ENCODE results near the gene KRT72. TPM values are rescaled to one million over a fixed set of nuclear protein-coding genes. Genes with fewer than 3 reads are reported as not detected.

Gene KRT72
- total and polyA plus RNA-seq, 10 donors: 0.52 to 2.2 (median 0.93) TPM; not detected in 1

GRCh38 chr12:52580496-52580895 is 20.8 kb downstream of the KRT72 start:
- no peaks in the 10 kb centered on the region for H3K9me3 ChIP-seq
- no peak overlapping the region for H3K27ac ChIP-seq
- no peak for TF ChIP-seq CTCF (IDR thresholded peaks at IDR 0.05 in 8 of 11, conservative IDR thresholded peaks at IDR 0.05 in 3 of 11)
- no peak overlapping the region for H3K4me3 ChIP-seq
- intact Hi-C loops (cut with DNase I; ENCODE audit: low total_unique reads): loop anchor here (5.0 to 10.0 kb wide), 3 partner anchors 282 to 394 kb away; no protein-coding TSS in a partner anchor
- 55 to 67% (median 56%) methylated on average over 1 of the region's 1 CpG for WGBS, 5 donors
- H3K36me3 ChIP-seq: no peaks in the 10 kb centered on the region
- H3K4me1 ChIP-seq: peaks cover 0 to 8% (median 0%) of the 10 kb centered on the region in 6 donors
- H3K27me3 ChIP-seq (replicated peaks in 1 of 7): peaks cover 0 to 21% (median 0%) of the 10 kb centered on the region in 7 donors
- DNase-seq: peak; percentile 62

GRCh38 chr12:52579468-52580465 is 21.5 kb downstream of the KRT72 start:
- TF ChIP-seq POLR2A (IDR thresholded peaks at IDR 0.05) (no peak), POLR2AphosphoS5 (IDR thresholded peaks at IDR 0.05) (no peak), CTCF (IDR thresholded peaks at IDR 0.05 in 8 of 11, conservative IDR thresholded peaks at IDR 0.05 in 3 of 11) (no peak)
- Histone ChIP-seq H3K4me1 (peaks cover 0 to 8% (median 0%) of the 10 kb centered on the region in 6 donors), H3K36me3 (no peaks in the 10 kb centered on the region), H3K4me3 (no peak overlapping the region), H3K27me3 (replicated peaks in 1 of 7) (peaks cover 0 to 21% (median 0%) of the 10 kb centered on the region in 7 donors), H3K9me3 (no peaks in the 10 kb centered on the region), H3K27ac (no peak overlapping the region)
- WGBS, 5 donors: 72 to 83% (median 77%) methylated on average over 9 to 10 of the region's 10 CpGs
- intact Hi-C loops (cut with DNase I; ENCODE audit: low total_unique reads): loop anchor here (5.0 to 10.0 kb wide), 3 partner anchors 283 to 395 kb away; no protein-coding TSS in a partner anchor
- DNase-seq: peak; percentile 54

GRCh38 chr12:52578469-52578868 is 22.8 kb downstream of the KRT72 start:
- no peak overlapping the region for H3K27ac ChIP-seq
- TF ChIP-seq CTCF (IDR thresholded peaks at IDR 0.05 in 8 of 11, conservative IDR thresholded peaks at IDR 0.05 in 3 of 11) (no peak), POLR2A (IDR thresholded peaks at IDR 0.05) (no peak), POLR2AphosphoS5 (IDR thresholded peaks at IDR 0.05) (no peak)
- H3K36me3 ChIP-seq: no peaks in the 10 kb centered on the region
- 78 to 94% (median 83%) methylated on average over 3 of the region's 3 CpGs for WGBS, 5 donors
- H3K4me3 ChIP-seq: no peak overlapping the region
- H3K4me1 ChIP-seq: peaks cover 0 to 8% (median 0%) of the 10 kb centered on the region in 6 donors
- H3K27me3 ChIP-seq (replicated peaks in 1 of 7): peaks cover 0 to 27% (median 0%) of the 10 kb centered on the region in 7 donors
- intact Hi-C loops (cut with DNase I; ENCODE audit: low total_unique reads): no loop called here
- DNase-seq: no peak
- no peaks in the 10 kb centered on the region for H3K9me3 ChIP-seq

GRCh38 chr12:52577316-52577715 is 23.9 kb downstream of the KRT72 start:
- Histone ChIP-seq H3K36me3 (no peaks in the 10 kb centered on the region), H3K9me3 (no peaks in the 10 kb centered on the region), H3K4me3 (no peak overlapping the region), H3K4me1 (no peaks in the 10 kb centered on the region), H3K27ac (no peak overlapping the region), H3K27me3 (replicated peaks in 1 of 7) (peaks cover 0 to 24% (median 0%) of the 10 kb centered on the region in 7 donors)
- peak; percentile 25 for DNase-seq
- 84 to 95% (median 91%) methylated on average over 8 of the region's 8 CpGs for WGBS, 5 donors
- intact Hi-C loops (cut with DNase I; ENCODE audit: low total_unique reads): no loop called here
- no peak for TF ChIP-seq POLR2A (IDR thresholded peaks at IDR 0.05)
- no peak for TF ChIP-seq CTCF (IDR thresholded peaks at IDR 0.05 in 8 of 11, conservative IDR thresholded peaks at IDR 0.05 in 3 of 11)
- no peak for TF ChIP-seq POLR2AphosphoS5 (IDR thresholded peaks at IDR 0.05)

All from spleen (tissue), 11 donors.